Ishikawa (cell line): ENCODE results near the gene KRTAP10-4.

Experiments used
- CEBPB ChIP-seq: IDR thresholded peaks from 2 replicates; pipeline ENCODE4 v1.6.1; 2012
- CREB1 ChIP-seq: IDR thresholded peaks from 2 replicates; pipeline ENCODE4 v1.6.1; 2012; ENCODE audit warnings: low read depth
- EGR1 ChIP-seq: IDR thresholded peaks from 2 replicates; pipeline ENCODE4 v1.6.1; 2012
- EP300 ChIP-seq: IDR thresholded peaks from 2 replicates; pipeline ENCODE4 v1.6.1; 2012; ENCODE audit warnings: borderline replicate concordance
- FOXM1 ChIP-seq: IDR thresholded peaks from 2 replicates; pipeline ENCODE4 v1.6.1; 2012; ENCODE audit warnings: low read depth, borderline replicate concordance
- NFIC ChIP-seq: IDR thresholded peaks from 2 replicates; pipeline ENCODE4 v1.6.1; 2012
- RAD21 ChIP-seq: IDR thresholded peaks from 2 replicates; pipeline ENCODE4 v1.6.1; 2012; ENCODE audit warnings: low read depth
- TCF12 ChIP-seq: IDR thresholded peaks from 2 replicates; pipeline ENCODE4 v1.6.1; 2012; ENCODE audit warnings: low read depth
- YY1 ChIP-seq: IDR thresholded peaks from 2 replicates; pipeline ENCODE4 v1.6.1; 2012; ENCODE audit warnings: low read depth
- TF ChIP-seq, protein P1 (sequence below): IDR thresholded peaks from 2 replicates; pipeline ENCODE4 v1.6.1; 2012; ENCODE audit warnings: low read depth, mild to moderate bottlenecking
- TF ChIP-seq, protein P2 (sequence below): IDR thresholded peaks from 2 replicates; pipeline ENCODE4 v1.6.1; 2012
- TF ChIP-seq, protein P3 (sequence below): IDR thresholded peaks from 2 replicates; pipeline ENCODE4 v1.6.1; 2012

DNA sequence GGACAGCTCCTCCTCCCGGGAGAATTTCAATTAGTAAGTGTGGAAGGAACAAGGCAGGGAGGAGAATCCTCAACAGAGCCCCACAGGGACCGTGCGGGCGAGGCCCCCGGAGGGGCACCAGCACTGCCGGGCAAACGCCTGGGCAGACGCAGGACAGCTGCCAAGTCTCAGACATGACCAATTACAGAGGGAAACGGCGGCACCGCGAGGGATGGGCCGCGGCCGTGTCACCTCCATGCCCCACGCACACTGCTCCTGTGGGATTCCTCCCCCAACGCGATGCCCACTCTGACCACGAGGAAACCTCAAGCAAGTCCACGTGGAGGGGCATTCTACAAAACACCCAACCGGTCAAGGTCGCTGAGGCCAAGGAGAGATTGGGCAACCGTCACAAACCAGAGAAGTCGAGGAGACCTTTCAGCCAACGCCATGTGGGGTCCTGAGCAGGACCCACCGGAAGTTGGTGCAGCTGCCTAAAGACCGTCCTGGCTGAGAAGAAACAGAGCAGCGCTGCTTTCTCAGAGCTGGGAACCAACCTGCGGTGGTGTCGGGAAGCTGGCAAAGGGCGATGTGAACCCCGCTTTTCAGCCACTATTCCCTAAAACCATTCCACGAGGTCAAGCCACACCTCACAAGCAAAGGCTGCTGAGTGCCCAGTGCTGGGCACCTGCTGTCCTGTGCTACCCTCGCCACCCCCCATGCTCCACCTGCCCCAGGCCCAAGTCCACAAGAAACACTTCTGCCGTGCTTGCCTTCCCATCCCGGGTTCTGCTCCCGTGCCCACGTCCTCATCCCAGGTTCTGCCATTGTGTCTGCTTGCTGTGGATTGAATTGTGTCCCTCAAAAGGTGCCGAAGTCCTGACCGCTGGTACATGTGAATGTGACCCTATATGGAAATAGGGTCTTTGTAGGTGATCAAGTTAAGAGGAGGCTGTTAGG, 1.4 kb upstream of the KRTAP10-4 start:
- TF ChIP-seq EP300 = no peak
- no peak for TF ChIP-seq FOXM1
- no peak for TF ChIP-seq TCF12
- TF ChIP-seq, protein P1, sequence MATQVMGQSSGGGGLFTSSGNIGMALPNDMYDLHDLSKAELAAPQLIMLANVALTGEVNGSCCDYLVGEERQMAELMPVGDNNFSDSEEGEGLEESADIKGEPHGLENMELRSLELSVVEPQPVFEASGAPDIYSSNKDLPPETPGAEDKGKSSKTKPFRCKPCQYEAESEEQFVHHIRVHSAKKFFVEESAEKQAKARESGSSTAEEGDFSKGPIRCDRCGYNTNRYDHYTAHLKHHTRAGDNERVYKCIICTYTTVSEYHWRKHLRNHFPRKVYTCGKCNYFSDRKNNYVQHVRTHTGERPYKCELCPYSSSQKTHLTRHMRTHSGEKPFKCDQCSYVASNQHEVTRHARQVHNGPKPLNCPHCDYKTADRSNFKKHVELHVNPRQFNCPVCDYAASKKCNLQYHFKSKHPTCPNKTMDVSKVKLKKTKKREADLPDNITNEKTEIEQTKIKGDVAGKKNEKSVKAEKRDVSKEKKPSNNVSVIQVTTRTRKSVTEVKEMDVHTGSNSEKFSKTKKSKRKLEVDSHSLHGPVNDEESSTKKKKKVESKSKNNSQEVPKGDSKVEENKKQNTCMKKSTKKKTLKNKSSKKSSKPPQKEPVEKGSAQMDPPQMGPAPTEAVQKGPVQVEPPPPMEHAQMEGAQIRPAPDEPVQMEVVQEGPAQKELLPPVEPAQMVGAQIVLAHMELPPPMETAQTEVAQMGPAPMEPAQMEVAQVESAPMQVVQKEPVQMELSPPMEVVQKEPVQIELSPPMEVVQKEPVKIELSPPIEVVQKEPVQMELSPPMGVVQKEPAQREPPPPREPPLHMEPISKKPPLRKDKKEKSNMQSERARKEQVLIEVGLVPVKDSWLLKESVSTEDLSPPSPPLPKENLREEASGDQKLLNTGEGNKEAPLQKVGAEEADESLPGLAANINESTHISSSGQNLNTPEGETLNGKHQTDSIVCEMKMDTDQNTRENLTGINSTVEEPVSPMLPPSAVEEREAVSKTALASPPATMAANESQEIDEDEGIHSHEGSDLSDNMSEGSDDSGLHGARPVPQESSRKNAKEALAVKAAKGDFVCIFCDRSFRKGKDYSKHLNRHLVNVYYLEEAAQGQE = no peak
- no peak for TF ChIP-seq CREB1
- no peak for TF ChIP-seq NFIC
- TF ChIP-seq, protein P2, sequence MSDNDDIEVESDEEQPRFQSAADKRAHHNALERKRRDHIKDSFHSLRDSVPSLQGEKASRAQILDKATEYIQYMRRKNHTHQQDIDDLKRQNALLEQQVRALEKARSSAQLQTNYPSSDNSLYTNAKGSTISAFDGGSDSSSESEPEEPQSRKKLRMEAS = no peak
- no peak for TF ChIP-seq CEBPB
- TF ChIP-seq EGR1 = no peak
- TF ChIP-seq, protein P3, sequence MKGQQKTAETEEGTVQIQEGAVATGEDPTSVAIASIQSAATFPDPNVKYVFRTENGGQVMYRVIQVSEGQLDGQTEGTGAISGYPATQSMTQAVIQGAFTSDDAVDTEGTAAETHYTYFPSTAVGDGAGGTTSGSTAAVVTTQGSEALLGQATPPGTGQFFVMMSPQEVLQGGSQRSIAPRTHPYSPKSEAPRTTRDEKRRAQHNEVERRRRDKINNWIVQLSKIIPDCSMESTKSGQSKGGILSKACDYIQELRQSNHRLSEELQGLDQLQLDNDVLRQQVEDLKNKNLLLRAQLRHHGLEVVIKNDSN = no peak
- TF ChIP-seq RAD21 = no peak
- no peak for TF ChIP-seq YY1
